Islet precursor cell (in vitro differentiated cells): ENCODE data around the gene C1S.
A peak's percentile ranks its signal among the peaks of the same experiment; 100 is the strongest.

ENCODE experiments used
- DNase-seq: peaks from one replicate; pipeline ENCODE4 v3.0.0-alpha.2; 2018

C1S gene

DNA sequence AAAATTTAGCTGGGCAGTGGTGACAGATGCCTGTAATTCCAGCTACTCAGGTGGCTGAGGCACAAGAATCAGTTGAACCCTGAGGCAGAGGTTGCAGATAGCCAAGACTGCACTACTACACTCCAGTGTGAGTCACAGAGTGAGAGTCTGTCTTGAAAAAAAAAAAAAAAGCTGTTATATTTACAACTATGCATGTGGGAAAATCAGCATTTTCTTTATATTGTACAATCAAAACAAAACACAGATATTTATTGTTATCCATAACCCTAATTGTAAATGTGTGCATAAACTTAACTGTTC lies 19.3 kb downstream of the C1S start:
- DNase-seq: peak; percentile 83

DNA sequence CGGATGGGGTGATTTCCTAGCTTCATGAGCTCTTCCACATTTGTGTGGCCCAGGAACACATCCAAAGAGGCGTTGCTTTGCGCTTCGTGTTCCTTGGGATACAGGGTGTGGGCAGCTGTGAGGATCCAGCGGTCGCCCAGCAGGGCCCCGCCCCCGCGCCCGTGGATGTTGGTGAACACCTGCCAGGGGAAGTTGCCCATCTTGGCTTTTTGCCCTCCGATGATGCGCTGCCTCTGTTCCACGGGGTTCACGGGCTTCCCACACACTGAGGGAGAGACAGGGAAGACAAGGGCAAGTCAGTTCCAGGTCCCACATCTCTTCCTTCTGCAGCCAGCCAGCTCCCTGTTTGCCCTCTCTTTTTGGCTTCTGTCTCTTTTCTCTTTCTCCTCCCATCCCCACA lies 20.5 kb downstream of the C1S start:
- DNase-seq: no peak

DNA sequence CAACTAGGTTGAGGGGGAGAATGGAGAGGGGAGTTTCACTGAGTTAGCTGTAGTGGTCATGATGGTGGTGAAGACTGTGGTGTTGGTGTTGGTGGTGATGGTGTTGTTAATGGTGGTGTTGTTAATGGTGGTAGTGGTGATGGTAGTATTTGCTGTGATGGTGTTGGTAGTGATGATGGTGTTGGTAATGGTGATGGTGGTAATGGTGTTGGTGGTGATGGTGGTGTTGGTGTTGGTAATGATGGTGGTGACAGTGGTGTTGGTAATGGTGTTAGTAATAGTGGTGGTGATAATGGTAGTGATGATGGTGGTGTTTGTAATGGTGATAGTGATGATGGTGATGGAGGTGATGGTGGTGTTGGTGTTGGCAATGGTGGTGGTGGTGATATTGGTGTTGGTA lies 22.6 kb downstream of the C1S start:
- no peak for DNase-seq

DNA sequence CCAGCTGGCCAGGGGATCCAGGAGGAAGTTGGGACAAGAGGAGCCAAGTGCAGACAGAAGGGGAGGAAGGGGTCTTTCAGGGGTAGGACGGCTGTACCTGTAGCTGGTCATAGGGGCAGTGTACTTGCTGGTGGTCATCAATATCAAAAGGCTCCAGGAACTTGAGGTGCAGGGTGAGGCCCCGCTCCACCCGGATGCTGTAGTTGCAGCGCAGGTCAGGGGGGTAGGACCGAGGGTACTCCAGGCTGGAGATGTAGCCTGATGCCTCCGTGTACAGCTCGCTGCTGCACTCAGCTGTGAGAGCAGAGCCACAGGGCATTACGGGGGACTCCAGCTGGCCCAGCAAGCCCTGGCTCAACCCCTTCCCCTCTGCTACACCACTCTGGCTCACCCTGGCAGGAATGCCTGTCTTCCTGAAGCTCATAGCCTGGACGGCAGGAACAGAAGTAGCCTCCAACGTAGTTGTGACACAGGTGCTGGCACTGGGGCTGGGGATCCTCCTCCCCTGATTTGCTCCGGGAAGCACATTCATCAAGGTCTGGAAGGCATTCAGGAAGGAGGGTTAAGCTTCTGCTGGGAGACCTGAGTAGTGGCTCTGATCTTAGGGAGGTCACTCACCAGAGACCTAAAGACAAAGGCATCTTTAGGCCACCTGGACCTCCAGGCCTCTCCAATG lies 28.8 kb downstream of the C1S start:
- DNase-seq: peak; percentile 50

DNA sequence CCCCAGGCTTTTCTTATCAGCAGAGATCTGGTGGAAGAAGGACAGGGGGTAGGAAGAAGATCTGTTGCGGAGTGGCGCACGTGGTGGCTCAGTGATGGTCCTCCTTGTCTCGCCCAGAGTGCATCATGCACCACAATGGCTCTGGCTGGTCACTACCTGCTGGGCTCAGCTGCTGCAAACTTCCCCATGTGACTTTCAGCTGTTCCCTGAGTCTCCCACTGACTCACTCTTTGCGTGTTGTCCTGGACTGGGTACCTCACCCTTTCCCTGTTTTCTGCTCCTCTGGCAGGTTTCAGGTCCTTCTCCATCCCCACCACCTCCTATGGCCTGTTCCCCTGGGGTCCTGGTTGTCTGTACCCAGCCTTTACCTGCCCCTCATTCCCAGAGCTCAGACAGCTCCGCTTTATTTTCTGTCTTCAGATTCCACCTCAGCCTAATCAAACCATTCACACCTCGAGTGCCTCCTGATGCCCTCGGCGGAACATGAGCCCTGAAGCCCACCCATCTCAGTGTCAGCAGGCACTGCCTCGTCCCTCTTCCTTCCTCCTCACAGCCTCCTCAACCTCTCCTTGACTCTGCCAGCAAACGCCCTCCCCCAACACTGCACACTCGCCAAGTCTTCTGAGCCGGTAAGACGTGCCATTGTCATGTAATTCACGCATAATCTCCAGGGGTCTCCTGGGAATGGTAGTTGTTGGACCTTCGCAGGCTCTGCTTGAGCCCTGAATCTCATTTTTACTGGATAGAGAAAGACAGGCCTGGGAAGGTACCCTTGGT lies 29.9 kb downstream of the C1S start:
- DNase-seq: peak; percentile 54

DNA sequence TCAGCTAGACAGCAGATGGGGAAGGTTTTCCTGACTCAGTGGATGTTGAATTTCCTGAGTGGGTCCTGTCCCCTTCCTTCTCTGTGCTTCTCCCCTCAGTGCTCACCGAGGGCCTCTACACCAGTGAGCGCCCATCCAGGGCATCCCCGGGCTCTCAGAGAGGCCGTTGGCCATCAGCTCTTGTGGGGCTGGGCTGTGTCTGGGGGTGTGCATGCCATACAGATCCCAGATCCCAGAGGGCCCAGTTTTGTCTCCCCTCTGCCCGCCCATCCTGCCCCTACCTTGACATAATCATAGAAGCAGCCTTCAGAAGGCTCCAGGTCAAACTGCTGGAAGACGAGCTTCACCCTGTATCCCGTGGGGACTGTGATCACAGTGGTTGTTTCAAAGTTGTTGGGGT lies 30.7 kb downstream of the C1S start:
- DNase-seq: no peak

DNA sequence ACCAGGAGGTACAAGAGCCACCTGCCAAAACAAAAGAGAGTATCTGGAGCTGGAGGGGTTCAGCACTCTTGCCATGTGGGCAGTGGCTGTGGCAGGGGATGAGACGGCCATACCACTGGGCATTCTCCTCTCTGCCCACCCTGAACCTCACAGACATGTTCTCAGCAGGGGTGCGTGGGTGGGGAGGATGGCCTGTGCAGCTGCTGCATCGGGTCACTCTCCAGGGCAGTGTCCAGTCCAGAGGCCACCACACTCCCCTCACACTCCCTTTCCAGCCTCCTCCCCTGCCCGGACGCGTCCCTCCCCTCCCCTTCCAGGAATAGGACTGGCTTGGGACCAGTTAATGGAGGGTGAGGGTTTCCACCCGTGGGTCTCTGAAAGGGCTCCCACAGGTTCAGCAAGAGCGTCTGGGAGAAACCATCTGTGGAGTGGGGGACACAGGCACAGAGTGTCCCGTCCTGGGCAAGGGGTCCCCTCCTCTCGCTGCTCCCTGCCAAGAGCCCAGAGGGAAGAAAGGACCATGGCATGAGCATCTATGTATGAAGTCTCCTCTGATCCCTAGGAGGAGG lies 31.2 kb downstream of the C1S start:
- no peak for DNase-seq

DNA sequence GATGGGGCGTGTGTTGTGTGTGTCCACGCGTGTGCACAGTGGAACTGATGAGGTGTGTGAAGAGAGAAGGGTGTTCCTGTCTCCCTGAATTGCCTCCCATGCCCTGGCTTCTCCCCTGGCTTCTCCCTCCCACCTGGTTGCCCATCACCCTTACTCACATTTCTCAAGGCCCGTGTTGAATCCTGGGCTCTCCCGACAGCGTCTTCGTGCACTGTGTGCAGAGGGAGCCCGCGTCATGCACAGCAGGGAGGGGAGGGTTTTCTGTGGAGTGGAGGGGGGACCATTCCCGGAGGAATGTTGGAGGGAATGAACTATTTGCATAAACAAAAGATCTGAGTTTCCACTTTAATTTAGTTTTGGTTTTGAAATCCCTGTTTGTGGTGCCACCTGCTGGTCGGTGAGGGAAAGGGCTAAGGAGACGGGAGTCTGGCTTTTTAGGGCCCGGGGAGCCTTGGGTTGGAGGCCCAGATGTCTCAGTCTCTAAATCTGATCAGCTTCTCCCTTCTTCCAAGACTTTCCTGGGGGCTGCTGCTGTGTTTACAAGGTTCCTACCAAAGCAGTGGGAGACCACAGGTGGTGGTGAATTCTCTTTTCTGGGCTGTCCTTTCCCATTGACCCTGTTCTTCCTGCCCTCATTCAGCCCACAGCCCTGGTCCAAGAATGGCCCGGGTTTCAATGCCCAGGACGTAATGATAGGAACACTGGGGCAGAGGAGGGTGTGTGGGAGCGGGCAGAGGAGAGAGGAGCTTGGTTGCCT lies 31.9 kb downstream of the C1S start, which contains the start of gene C1R:
Gene C1R (minus strand): TSS at position 217 of the 757 bp plus-strand sequence. CDS start 57 bp downstream, at position 160.
- DNase-seq: peak; percentile 74

DNA sequence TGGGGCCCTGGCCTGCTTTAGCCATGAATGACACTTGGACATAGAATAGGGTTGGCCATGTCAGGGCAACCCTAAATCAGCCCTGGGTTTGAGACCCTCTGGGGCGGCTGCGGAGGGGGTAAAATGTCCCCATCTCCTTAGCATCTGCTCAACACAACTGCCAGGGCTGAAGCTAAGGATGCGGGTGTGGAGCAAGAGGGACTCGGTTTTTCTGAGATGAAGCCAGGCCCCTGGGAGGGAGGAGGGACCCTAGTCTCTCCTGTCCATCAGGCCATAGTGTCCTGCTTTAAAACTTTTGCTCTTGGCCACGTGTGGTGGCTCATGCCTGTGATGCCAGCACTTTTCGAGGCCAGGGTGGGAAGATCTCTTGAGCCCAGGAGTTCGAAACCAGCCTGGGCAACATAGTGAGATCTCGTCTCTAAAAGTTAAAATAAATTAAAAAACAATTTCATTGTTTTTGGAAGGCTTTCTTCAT lies 32.5 kb downstream of the C1S start:
- DNase-seq: no peak

DNA sequence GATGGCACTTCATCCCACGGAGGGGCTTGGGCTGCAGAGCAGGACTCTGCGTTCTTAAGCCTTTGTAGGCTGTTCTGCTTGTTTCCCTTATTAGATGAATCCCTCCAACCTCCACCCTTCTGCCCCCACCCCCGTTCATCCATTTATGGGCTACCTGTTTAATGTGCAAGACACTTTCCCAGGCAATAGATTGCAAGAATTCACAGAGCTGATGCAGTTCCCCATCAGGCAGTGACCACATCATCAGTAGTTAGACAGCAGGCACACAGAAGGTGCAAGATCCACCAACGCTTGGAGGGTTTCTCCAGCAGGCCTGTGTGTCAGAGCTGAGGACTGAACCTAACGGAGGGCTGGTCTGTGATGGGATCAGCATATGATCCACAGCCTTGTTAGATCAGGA lies 33.0 kb downstream of the C1S start:
- DNase-seq: no peak

DNA sequence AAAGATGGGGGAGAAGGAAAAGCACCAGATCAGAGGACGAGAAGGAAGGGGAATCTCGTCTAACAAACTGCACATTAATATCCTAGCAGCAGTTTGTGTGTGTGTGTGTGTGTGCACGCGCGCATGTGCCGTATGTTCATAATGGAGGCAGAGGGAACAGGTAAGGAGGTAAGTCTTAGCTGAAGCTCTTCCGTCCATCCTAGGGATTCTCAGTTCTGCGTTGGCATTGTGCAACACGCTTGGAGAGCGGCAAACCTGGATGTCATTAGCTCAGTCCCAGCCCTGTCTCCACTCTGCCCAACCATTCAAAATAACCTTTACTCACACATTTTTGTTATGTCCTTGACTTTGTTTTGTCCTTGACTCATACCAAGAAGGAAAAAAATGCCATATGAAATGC lies 33.4 kb downstream of the C1S start:
- no peak for DNase-seq

DNA sequence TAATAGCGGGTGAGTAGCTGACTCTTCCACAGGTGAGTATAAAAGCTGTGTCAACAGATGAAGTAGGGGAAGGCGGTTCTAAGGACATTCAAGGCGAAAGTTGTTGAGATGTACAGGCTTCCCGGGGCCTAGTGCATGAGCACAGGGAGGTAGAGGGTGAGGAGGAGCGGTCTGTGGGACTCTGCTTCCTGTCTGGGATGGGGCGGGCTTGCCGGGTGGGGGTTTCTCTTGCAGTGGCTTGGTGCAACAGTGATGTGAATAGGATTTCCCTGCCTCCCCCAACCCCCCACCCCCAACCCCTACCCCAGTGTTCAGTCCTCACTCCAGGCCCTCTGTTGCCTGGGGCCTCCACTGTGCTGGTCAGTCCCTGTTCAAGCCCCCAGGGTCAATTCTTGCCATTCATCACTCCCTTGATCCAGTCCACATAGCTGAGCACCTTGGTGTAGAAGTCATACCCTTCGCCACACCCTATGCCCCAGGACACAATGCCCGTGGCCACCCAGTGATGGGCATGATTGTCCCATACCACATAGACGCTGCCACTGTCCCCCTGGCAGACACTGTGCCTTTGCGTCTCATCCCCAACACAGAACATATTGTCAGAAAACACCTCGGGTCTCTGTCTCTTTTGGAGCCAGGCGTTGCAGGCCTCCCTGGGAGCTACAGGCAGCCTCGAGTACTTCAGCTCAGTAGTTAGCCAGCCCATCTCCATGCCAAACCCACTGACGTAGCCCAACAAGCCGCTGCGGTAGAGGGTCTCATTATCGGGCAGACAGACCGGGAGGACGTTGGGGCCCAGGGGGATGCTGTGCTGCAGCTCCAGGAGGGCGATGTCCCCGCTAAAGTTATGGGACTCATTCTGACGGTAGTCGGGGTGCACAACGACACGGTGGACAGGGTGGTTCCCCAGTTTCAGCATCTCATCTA lies 35.8 kb downstream of the C1S start:
- no peak for DNase-seq

DNA sequence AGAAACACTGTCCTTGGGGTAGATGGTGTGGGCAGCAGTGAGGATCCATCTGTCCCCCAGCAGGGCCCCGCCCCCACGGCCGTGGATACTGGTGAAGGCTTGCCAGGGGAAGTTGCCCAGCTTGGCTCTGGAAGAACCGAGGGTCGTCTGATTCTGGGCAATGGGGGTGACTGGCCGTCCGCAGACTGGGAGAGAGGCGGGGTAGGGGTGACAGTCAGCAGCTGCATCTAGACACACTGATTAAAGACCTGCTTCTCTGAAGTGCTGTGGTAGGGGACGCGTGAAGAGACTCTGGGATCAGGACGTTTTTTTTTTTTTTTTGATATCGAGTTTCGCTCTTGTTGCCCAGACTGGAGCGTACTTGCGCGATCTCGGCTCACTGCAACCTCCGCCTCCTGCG lies 36.5 kb downstream of the C1S start:
- DNase-seq: no peak

DNA sequence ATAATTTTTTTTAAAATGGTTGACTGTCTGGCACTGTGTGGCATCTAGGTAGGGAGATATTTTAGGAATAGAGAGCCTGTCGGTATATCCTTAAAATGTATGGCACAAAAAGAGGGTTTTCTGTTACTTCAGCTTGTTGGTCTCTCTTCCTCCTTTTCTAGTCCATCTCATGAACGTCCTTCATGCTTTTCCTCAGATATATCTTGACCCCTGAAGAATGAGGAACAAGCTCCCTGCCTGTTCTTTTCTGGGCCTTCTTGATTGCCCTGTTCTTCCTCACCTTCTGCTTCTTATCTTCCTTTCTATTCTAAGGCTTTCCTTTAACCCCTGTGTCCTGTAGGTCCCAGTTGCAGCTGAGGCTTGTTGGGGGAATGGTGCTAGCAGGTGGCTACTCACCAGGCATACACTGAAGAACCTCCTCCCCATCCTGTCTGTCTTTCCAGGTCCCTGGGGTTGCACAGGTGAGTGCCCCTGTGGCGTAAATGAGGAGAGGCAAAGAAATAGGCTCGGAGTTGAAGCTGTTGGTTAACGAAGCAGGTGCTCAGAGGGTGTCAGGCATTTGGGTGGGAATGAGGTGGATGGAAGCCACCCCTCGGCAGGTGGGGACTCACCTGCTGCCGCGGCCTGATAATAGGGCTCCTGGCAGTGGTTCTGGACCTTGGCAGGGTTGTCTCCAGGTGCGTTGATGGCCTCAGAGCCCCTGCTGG lies 38.9 kb downstream of the C1S start:
- DNase-seq: no peak

DNA sequence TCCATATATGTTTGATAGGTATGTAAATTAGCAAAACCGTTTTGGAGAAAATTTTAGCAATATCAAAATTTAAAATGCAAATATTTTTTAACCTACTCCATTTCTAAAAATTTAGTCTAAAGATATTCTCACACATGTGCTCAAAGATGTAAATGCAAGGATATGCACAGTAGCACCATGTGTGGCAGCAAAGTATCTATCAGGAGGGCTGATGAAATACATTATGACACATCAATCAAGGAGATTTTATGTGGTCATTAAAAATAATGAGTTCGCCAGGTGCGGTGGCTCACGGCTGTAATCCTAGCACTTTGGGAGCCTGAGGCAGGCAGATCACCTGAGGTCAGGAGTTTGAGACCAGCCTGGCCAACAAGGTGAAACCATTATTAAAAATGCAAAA lies 39.7 kb downstream of the C1S start:
- no peak for DNase-seq

DNA sequence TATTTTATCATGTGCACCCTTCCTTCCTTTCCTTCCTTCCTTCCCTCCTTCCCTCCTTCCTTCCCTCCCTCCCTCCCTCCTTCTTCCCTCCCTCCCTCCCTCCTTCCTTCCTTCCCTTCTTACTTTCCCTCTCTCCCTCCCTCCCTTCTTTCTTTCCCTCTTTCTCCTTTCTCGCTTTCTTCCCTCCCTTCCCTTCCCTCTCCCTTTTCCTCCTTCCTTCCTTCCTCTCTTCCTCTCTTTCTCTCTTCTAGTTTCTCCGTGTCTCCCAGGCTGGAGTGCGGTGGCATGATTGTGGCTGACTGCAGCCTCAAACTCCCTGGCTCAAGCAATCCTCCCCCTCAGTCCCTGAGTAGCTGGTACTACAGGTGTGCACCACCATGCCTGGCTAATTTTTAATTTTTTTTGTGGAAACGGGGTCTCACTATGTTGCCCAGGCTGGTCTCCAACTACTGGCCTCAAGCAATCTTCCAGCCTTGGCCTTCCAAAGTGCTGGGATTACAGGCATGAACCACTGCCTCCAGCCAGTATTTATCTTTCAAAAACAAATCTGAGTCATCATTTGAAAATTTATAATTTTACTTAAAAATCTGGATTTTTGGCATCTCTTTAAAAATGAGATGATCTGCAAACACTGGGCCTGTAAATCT lies 40.7 kb downstream of the C1S start:
- DNase-seq: no peak

DNA sequence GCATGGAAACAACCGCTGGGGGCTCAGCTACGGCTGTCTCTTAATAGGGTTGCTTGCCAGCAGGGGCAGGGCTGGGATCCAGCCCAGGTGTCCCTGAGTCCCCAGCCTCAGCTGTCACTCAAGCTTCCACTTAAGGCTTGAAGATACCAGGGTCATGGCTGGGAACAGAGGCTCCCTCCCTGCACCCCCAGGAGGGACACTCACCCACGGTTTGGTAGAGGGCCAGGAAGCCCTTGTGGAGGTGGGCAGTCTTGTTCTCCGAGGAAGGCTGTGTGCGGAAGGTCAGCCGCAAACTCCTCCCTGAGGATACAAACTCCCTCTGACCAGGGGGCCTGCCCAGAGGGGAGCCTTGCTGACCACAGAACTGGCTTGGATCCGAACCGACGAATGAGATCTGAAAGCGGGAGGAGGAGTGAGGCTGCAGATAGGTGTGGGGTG lies 41.2 kb downstream of the C1S start:
- no peak for DNase-seq

DNA sequence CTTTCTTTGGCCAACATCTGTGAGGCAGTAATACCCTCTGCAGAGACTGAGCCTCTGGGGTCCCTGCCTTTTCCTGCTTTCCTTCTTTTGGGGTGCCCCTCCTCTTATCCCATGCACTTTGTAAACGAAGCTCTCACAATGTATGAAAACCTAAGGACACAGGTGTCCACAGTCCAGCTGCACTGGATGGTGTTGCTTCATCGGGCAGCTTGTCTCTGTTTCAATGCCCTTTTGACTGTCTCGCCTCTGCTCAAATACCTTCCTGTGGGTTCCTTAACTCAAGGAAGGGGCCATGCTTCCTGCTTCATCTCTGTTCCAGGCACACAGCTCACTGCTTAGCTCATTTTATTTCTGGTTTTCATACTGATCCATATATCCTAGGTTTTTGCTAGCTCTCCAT lies 42.1 kb downstream of the C1S start:
- no peak for DNase-seq

DNA sequence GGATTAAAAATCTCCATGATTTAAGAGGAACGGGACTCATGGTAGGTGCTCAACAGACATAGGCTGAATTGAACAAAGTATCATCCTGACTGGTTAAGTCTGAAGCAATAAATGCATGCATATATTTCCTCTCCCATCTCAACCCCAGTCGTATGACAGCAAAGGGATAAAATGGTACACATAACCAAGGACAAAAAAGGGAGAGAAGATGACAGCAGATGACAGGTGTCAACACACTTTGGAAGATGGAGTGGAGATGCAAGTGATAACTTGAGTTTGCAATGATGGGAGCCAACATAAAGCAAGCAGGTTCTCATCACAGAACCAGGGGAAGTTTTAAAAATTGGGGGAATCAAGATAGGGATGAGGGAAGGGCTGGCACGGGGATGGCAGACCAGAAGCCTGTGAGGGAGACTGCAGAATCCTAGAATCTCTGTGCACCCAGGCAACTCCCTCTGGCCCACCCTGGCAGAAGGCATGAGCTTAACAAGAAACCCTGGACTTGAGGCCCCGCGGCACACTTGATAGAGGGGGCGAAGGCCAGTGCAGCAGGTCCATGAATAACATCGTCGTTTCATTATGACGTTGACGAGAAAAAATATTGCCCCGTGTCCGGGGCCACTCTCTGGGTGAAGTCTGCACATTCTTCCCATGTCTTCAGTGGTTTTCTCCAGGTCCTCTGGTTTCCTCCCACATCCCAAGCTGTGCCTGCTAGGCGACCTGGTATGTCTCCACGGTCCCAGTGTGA lies 43.5 kb downstream of the C1S start:
- DNase-seq: no peak

DNA sequence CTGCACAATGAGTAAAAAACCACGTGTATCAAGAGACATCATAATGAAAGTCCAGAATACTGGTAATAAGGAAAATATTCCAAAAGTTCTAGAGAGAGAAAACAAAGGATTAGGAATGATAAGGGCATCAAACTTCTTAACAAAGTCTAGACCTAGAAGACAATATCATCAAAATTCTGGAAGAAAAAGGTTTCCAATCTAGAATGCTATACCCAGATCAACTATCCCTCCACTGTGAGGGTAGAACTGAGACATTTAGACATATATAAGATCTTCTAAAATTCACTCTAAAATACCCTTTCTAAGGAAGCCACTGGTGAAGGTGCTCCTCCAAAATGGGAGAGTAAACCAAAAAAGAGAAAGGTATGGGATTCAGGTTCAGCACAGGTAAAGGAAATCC lies 45.6 kb downstream of the C1S start:
- no peak for DNase-seq
